HG02943 (cell line): ENCODE data around the gene PGBD5.

Experiments
- ATAC-seq: cut with Tn5 transposase; IDR thresholded peaks from one replicate; pipeline ENCODE4 v1.9.1; 2021; ENCODE audit warnings: mild to moderate bottlenecking, low read depth, moderate library complexity; ENCODE audit not compliant: unreplicated experiment

The PGBD5 gene

GRCh38 chr1:230354005-230354404, 72.1 kb downstream of the PGBD5 start:
- ATAC-seq: no peak

- ATAC-seq: no peak
Observed at GRCh38 chr1:230352537-230352936, 73.6 kb downstream of the PGBD5 start.

DNA sequence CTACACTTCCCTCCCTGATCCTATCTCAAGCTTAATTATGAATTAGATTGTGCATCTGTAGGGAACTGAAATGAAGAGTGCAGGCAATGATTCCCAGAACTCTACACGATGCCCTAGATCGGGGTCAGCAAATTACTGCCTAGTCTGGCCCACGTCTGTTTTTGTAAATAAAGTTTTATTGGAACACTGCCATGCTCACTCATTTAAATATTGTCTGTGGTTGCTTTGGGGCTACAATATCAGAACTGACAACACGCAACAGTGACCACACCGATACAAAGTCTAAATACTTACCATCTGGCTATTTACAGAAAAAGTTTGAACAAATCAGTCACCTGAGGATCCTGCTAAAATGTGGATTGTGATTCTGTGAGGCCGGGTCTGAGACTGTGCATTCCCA, 74.1 kb downstream of the PGBD5 start:
- no peak for ATAC-seq

DNA sequence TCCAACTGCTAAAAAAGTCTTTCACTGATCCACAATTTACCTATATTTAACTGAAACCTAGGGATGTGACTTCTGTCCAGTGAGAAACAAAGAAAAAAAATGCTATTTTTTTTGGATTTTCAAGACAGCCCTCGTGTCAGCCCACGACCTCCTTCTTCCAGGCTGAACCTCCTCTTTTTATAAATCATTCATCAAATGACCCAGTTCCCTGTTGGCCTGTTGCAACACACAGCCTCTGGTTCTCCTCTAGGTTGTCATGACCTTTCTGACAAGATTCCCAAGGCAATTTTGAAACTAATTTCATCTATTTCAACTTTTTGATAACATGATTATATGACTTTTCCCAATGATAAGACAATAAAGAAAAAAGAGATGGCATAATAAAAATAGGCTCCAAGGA, 74.6 kb downstream of the PGBD5 start:
- no peak for ATAC-seq

GRCh38 chr1:230350208-230350921, 75.8 kb downstream of the PGBD5 start:
- no peak for ATAC-seq

DNA sequence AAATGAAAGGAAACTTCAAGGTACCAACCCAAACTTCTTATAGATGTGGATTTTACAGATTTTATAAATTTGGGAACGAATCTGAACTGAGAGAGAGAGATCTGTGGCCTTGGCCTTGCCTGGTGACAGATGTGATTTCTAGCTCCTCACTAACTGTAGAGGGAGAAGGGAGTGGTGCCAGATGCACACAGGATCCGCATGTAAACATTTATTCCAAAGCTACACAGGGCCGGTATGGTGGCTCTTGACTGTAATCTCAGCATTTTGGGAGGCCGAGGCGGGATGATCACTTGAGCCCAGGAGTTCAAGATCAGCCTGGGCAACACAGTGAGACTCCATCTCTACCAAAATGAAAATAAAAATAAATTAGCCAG, 77.1 kb downstream of the PGBD5 start:
- no peak for ATAC-seq

- no peak for ATAC-seq
Observed at GRCh38 chr1:230348386-230349019, 77.6 kb downstream of the PGBD5 start.

DNA sequence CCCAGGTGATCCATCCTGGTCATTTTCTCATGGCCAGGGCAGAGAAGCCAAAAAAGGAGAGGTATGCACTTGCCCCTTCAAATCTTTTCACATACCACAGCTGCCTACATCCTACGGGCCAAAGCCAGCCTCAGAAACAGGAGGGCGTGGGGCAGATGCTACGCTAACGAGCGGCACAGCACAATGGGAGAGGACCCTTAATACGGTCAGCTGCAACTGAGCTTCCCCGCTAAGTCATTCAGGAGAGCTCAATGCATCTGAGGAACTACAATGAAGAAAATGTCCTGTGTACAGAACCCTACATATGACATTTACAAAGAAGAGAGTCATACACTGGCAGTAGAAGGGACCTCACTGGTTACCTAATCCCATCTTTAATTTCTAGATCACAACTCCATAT, 78.2 kb downstream of the PGBD5 start:
- ATAC-seq: no peak

- ATAC-seq: no peak
Observed at GRCh38 chr1:230345139-230345885, 80.8 kb downstream of the PGBD5 start.

GRCh38 chr1:230342699-230343098, 83.4 kb downstream of the PGBD5 start:
- ATAC-seq: no peak

GRCh38 chr1:230342019-230342418, 84.1 kb downstream of the PGBD5 start:
- no peak for ATAC-seq

- no peak for ATAC-seq
Observed at GRCh38 chr1:230341162-230341546, 85.0 kb downstream of the PGBD5 start.

DNA sequence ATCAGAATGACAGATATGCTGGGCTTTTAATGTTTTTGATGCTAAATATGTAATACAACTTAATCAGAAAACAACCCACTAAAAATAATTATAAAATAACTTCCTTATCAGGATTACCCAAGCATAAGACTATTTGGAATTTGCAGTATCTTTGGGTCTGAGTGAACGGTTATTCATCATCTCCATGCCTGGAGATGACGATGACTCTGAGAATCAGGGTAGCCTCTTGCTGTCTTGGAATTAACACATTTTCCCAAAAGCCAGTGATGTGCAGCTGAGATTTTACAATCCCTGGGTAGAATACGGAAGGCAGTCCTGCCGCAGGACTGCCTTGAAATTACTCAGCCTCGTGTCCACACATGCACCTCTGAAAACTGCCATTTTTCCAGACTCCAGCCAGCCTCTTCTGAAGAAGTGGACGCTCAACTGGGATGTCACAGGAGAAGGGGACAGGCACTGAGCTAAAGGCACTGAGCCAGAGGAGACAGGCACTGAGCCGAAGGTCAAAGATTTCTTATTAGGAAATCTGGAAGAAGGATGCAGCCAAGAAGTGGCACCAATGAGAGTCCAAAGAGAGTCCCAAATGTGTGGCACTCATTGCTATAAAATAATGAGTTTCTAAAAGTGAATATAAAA, 85.5 kb downstream of the PGBD5 start:
- no peak for ATAC-seq

GRCh38 chr1:230339033-230339432, 87.1 kb downstream of the PGBD5 start:
- no peak for ATAC-seq

- ATAC-seq: no peak
Observed at GRCh38 chr1:230337266-230337665, 88.9 kb downstream of the PGBD5 start.

GRCh38 chr1:230335861-230336522, 90.1 kb downstream of the PGBD5 start:
- no peak for ATAC-seq

- ATAC-seq: no peak
Observed at GRCh38 chr1:230334447-230334837, 91.7 kb downstream of the PGBD5 start.

- ATAC-seq: no peak
Observed at GRCh38 chr1:230333590-230334446, 92.3 kb downstream of the PGBD5 start.

DNA sequence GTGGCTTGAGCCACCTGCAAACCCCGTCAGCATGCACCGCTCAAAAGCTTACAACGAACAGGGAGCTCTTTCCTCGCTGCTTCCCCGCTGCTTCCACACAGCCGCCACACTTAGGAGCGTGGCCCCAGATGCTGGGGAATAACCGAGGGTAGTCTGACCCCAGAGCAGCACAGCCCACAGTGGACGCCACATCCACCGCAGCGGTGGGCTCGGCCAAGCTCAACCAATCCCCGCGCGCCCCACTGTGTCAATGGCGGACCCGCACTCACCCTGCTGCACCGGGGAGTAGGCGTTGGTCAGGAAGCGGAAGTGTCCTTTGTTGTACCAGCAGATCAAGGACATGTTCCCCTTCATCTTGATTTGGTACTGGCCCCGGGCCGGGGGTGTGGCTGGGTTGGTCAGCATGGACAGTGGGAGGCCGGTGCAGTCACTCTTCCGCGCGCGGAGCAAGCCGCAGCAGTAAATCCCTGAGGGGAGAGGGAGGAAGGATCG, 93.5 kb downstream of the PGBD5 start:
- ATAC-seq: no peak

DNA sequence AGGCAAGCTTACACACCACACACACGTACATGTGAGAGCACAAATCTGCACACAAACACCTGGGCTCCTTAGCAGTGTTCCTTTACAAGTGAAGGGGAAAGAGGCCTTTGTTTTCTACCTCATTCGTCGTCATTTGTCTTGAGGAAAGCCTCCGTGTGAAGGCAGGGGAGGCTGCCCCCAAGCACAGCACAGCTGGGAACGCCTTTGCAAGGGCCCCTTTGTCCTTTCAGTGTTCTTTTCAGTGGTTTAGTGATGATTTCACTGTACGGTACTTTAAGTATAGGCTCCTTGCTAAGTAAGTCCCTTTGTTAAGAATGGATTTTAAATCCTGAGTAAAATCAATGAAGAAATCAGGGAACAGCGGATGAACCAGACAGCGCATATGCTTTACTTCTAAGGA, 94.1 kb downstream of the PGBD5 start:
- no peak for ATAC-seq
